Activated CD4-positive, alpha-beta T cell treated with anti-CD3 and anti-CD28 coated beads, Interleukin-2, amount 50 U/mL, for 24 hours (primary cell): ENCODE results near the gene SUZ12.
"Not testable (repeated sequence)": the region's sequence is repeated elsewhere in the genome, so short reads cannot be mapped to it uniquely, and the experiment has no call there.

Experiments
- DNase-seq, 2 donors: peaks; one replicate each; pipeline ENCODE4 v3.0.0-alpha.2; 2020; ENCODE audit warnings: low read depth in 1 of 2, low spot score in 1 of 2

Gene SUZ12

DNA sequence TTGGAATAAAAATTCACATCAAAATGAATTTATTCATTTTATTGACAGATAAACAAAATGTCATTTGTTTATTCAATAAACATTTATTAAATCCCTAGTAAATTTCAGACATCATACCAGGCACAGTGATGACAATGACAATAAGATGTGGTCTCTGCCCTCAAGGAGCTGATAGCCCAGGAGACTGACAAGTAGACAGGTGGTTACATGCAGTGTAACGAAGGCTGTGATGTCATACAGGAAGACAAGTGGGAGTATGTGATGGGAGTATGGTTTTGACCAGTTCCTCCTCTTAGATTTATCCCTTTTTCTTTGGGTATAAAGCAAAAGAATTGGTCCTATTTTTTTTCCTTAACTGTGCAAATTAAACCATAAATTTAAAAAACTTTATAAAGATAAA, 97.0 kb downstream of the SUZ12 start:
- not testable (repeated sequence) for DNase-seq

DNA sequence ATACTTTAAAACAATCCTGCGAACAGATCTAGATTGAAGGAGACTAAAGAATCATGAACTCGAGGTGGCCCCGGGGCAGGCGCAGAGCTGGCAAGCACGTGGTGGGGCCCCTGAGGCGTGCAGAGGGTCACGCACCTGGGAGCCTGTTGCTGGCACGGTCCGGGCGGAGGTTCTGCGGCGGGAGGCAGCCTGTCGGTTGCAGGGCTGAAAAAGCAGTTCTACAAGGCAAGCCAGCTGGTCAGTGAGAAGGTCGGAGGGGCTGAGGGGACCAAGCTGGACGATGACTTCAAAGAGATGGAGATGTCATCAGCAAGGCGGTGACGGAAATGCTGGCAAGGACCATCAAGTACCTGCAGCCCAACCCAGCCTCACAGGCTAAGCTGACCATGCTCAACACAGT, 103.4 kb downstream of the SUZ12 start:
- DNase-seq = not testable (repeated sequence)

DNA sequence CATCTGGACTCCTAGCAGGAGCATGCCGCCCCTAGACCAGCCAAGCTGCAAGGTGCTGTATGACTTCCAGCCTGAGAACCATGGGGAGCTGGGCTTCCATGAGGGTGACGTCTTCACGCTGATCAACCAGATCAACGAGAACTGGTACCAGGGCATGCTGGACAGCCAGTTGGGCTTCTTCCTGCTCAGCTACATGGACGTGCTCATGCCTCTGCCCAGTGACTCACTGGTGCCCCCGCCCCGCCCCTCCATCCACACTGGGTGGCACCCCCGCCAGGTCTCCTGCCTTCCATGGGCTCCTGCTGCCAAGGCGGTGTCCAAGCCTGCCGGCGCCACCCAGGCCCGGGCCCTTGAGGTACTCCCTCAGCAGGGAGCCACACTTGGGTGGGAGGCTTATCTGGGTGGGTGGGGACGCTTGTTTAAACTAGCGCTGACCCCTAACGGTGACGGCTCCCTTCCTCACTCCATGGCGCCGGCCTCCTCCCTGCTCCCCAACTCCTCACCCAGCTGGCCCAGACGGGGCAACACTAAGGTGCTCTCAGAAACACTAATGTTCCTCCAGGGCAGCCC, 104.6 kb downstream of the SUZ12 start:
- not testable (repeated sequence) for DNase-seq

DNA sequence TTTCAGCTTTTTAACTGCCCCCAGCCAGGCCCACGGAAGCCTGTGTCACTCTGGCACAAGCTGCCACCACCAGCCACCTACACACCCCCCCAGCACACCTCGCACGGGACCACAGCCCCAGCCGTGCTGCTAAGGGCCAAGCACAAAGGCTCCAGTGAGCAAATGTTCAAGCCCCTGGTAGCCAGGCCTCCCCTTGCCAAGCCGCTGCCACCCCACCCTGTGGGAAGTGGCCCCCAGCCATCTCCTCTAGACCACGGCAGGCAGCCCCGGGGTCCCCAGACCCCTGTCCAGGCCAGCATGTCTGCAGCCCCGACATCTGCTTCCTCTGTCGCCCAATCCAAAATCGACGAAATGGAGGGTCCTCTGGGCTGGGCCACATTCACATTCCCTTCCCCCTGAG, 105.5 kb downstream of the SUZ12 start:
- not testable (repeated sequence) for DNase-seq

DNA sequence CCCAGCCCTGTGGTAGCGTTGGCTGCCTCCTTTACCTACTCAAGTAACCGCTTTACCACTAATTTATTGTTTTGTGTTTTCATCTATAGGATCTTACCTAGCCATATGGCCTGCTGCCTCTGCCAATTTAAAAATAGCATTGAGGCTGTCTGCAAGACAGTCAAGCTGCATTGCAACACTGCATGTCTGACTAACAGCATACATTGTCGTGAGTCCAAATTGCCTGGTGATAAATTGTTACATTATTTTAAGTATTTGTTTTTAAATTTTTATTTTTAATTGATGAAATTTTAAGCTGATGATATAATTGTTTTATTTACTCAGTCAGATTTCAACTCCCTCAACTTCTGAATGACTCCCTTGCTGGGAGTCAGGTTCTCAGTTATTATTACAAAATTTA, 108.8 kb downstream of the SUZ12 start:
- not testable (repeated sequence) for DNase-seq

DNA sequence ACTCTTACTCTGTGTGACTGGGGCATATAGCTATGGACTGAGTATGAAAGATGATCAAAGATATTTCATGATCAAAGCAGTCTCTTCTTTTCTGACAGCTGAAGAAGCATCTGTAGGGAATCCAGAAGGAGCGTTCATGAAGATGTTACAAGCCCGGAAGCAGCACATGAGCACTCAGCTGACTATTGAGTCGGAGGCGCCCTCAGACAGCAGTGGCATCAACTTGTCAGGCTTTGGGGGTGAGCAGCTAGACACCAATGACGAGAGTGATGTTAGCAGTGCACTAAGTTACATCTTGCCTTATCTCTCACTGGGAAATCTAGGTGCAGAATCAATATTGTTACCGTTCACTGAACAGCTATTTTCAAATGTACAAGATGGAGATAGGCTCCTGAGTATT, 110.9 kb downstream of the SUZ12 start:
- not testable (repeated sequence) for DNase-seq
